Measurements from ENCODE around the gene HMGCLL1.

The HMGCLL1 gene

DNA sequence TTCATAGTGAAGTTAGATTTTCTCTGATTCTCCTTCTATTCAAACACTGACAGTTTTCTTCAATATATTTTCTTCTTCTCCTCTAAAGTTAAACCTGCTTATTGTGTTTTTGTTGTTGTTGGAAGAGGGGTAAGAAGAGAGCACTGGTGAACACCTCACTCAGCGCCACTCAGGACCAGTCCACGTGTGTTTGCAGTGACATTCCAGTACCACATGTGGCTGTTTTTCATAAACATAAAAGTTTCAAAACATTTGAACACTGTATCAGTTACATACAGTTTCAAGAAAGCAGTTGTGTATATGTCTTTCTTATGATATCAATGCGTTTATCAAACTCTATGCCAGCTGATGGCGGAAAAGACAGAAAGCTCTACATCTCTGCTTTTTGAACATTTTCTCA lies 86.7 kb downstream of the HMGCLL1 start:
- no peaks in the 10 kb centered on the region for H3K4me1 ChIP-seq (ENCODE audit: control insufficient read depth in 1 of 2, insufficient read depth in 2 of 2, low read length in 2 of 2)
- H3K4me3 ChIP-seq (ENCODE audit: low read depth in 1 of 2, low read length in 2 of 2), result no peak overlapping the region
- no peaks in the 10 kb centered on the region for H3K9me3 ChIP-seq (ENCODE audit: control insufficient read depth in 1 of 2, low read length in 2 of 2)
- H3K36me3 ChIP-seq (ENCODE audit: control insufficient read depth in 1 of 2, insufficient read depth in 2 of 2, low read length in 2 of 2), result no peaks in the 10 kb centered on the region
- no peaks in the 10 kb centered on the region for H3K27me3 ChIP-seq (ENCODE audit: low read depth, low read length)
- H3K27ac ChIP-seq (ENCODE audit: low read length), result no peak overlapping the region

DNA sequence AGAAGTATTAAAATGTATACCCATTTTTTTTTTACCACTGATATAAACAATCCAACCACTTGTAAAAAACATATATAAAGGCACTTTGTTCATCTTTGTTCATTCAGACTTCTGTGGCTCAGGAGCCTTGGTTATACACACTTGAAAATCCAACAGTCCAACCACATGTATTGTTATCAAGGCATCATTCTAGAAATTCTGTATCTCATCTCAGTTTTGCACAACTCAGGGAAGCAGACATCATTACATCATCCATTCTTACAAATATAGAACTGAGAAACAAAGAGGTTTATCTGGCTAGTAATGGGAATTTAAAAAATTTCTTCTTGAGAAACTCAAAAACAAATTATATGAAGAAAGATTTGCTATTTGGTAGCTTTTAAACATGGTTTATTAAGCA lies 88.1 kb downstream of the HMGCLL1 start:
- no peaks in the 10 kb centered on the region for H3K4me1 ChIP-seq (ENCODE audit: control insufficient read depth in 1 of 2, insufficient read depth in 2 of 2, low read length in 2 of 2)
- no peak overlapping the region for H3K4me3 ChIP-seq (ENCODE audit: low read depth in 1 of 2, low read length in 2 of 2)
- no peaks in the 10 kb centered on the region for H3K27me3 ChIP-seq (ENCODE audit: low read depth, low read length)
- H3K36me3 ChIP-seq (ENCODE audit: control insufficient read depth in 1 of 2, insufficient read depth in 2 of 2, low read length in 2 of 2), result no peaks in the 10 kb centered on the region
- no peak overlapping the region for H3K27ac ChIP-seq (ENCODE audit: low read length)
- no peaks in the 10 kb centered on the region for H3K9me3 ChIP-seq (ENCODE audit: control insufficient read depth in 1 of 2, low read length in 2 of 2)

DNA sequence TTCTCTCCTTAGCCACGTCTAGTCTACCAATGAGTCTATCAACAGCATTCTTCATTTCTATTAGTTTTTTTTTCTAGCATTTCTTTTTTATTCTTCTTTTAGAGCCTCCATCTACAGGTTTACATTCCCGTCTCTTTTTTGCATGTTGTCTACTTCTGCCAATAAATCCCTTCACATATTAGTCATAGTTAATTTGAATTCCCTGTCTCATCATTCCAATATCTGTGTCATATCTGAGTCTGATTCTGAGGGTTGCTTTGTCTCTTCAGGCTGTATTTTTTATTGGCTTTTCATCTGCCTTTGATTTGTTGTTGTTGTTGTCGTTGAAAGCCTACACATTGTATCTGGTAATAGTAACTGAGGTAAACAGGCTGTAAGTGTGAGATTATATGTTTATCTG lies 104.6 kb downstream of the HMGCLL1 start:
- Histone ChIP-seq H3K4me3 (ENCODE audit: low read depth in 1 of 2, low read length in 2 of 2) (no peak overlapping the region), H3K36me3 (ENCODE audit: control insufficient read depth in 1 of 2, insufficient read depth in 2 of 2, low read length in 2 of 2) (no peaks in the 10 kb centered on the region), H3K27ac (ENCODE audit: low read length) (no peak overlapping the region), H3K4me1 (ENCODE audit: control insufficient read depth in 1 of 2, insufficient read depth in 2 of 2, low read length in 2 of 2) (no peaks in the 10 kb centered on the region), H3K9me3 (ENCODE audit: control insufficient read depth in 1 of 2, low read length in 2 of 2) (peaks cover 0 to 4% of the 10 kb centered on the region in 2 donors), H3K27me3 (ENCODE audit: low read depth, low read length) (no peaks in the 10 kb centered on the region)

DNA sequence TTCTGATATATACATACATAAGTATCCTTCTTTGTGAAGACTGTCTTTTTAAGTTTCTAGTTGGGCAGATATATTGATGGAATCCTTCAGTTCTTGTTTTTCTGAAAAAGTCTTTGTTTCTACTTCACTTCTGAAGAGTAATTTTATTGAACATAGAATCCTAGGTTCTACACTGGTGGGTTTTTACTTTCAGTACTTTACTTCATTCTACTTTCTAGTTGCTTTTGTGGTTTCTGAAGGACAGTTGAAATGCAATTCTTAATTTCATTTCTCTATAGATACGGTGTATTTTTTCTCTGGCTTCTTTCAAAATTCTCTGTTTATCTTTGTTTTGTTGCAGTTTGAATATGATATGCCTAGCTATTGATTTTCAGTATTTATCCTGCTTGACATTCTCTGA lies 105.3 kb downstream of the HMGCLL1 start:
- Histone ChIP-seq H3K27ac (ENCODE audit: low read length) (no peak overlapping the region), H3K27me3 (ENCODE audit: low read depth, low read length) (no peaks in the 10 kb centered on the region), H3K36me3 (ENCODE audit: control insufficient read depth in 1 of 2, insufficient read depth in 2 of 2, low read length in 2 of 2) (no peaks in the 10 kb centered on the region), H3K9me3 (ENCODE audit: control insufficient read depth in 1 of 2, low read length in 2 of 2) (peaks cover 0 to 4% of the 10 kb centered on the region in 2 donors), H3K4me1 (ENCODE audit: control insufficient read depth in 1 of 2, insufficient read depth in 2 of 2, low read length in 2 of 2) (no peaks in the 10 kb centered on the region), H3K4me3 (ENCODE audit: low read depth in 1 of 2, low read length in 2 of 2) (no peak overlapping the region)

DNA sequence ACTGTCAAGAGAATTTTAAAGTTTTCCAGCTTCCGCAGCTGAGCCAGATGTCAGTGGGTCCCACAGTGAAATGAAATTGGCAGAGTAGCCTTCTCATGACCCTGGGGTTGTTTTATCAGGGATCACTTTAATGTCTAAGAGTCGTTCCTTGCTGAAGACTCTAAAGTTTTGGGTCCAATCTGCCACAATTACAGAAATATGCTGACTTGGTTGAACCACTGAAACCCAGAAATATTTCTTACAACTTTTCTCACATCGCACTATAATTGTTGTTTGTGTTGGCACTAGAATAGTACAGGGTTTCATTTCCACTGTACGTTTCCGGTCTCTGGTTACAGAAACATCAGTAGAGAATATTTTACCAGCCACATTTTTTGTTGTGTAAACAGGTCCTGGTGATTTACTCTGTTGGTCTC lies 109.0 kb downstream of the HMGCLL1 start:
- Histone ChIP-seq H3K9me3 (ENCODE audit: control insufficient read depth in 1 of 2, low read length in 2 of 2) (peaks cover 0 to 4% of the 10 kb centered on the region in 2 donors), H3K4me3 (ENCODE audit: low read depth in 1 of 2, low read length in 2 of 2) (no peak overlapping the region), H3K27ac (ENCODE audit: low read length) (no peak overlapping the region), H3K36me3 (ENCODE audit: control insufficient read depth in 1 of 2, insufficient read depth in 2 of 2, low read length in 2 of 2) (no peaks in the 10 kb centered on the region), H3K27me3 (ENCODE audit: low read depth, low read length) (no peaks in the 10 kb centered on the region), H3K4me1 (ENCODE audit: control insufficient read depth in 1 of 2, insufficient read depth in 2 of 2, low read length in 2 of 2) (no peaks in the 10 kb centered on the region)

DNA sequence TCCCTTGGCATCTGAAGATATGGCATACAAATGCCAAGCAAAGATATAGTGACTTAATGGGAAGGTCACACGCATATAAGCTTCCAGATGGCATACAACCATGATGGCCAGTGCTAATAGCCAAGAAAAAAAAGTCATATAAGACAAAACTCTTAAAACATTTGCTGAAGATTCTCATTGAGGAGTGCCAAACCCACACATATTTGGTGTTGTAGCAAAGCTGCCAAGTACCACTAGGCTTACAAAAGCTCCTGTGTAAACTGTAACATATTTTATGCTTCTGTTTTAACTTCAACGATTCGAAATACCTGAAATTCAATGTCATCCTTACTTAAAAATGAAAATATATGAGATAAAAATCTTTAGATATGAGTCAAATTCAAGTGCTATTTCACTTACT lies 123.0 kb downstream of the HMGCLL1 start:
- Histone ChIP-seq H3K27ac (ENCODE audit: low read length) (no peak overlapping the region), H3K4me3 (ENCODE audit: low read depth in 1 of 2, low read length in 2 of 2) (no peak overlapping the region), H3K9me3 (ENCODE audit: control insufficient read depth in 1 of 2, low read length in 2 of 2) (no peaks in the 10 kb centered on the region), H3K4me1 (ENCODE audit: control insufficient read depth in 1 of 2, insufficient read depth in 2 of 2, low read length in 2 of 2) (no peaks in the 10 kb centered on the region), H3K36me3 (ENCODE audit: control insufficient read depth in 1 of 2, insufficient read depth in 2 of 2, low read length in 2 of 2) (no peaks in the 10 kb centered on the region), H3K27me3 (ENCODE audit: low read depth, low read length) (no peaks in the 10 kb centered on the region)

DNA sequence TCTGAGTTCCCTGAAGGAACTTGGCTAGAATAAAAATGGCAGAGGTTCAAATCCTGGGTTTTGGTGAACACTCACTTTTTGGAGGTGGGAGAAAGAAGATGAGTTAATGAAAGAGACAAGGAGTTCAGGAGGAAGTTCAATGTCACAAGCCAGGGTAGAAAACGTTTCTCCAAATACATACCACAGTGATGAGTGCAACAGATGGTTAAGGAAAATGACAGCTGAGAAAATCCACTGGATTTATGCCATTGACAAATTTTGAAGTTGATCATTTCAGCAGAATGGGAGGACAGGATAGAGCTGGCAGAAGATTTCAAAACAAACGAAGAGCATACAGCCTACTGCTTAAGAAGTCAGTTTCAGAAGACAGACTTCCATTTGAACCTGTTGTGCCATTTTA lies 129.0 kb downstream of the HMGCLL1 start:
- Histone ChIP-seq H3K4me3 (ENCODE audit: low read depth in 1 of 2, low read length in 2 of 2) (no peak overlapping the region), H3K36me3 (ENCODE audit: control insufficient read depth in 1 of 2, insufficient read depth in 2 of 2, low read length in 2 of 2) (no peaks in the 10 kb centered on the region), H3K27me3 (ENCODE audit: low read depth, low read length) (no peaks in the 10 kb centered on the region), H3K4me1 (ENCODE audit: control insufficient read depth in 1 of 2, insufficient read depth in 2 of 2, low read length in 2 of 2) (no peaks in the 10 kb centered on the region), H3K9me3 (ENCODE audit: control insufficient read depth in 1 of 2, low read length in 2 of 2) (no peaks in the 10 kb centered on the region), H3K27ac (ENCODE audit: low read length) (no peak overlapping the region)

DNA sequence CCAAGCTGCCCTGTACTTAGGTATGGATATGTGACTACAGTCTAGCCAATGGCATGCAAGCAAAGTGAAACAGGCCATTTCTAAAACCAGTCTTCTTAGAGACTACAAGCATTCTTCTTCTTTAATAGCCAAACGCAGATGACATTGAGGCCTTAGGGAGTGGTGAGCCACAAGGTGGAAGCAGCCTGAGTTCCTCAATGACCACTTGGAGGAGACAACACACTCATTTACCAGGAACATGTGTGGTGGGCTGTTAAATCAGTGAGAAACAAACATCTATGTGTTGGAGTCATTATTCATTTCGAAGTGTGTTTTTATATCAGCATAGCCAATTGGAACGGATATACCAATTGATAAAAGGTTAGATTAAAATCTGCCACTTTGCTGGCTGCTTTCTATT lies 129.8 kb downstream of the HMGCLL1 start:
- no peaks in the 10 kb centered on the region for H3K9me3 ChIP-seq (ENCODE audit: control insufficient read depth in 1 of 2, low read length in 2 of 2)
- H3K27ac ChIP-seq (ENCODE audit: low read length), result no peak overlapping the region

DNA sequence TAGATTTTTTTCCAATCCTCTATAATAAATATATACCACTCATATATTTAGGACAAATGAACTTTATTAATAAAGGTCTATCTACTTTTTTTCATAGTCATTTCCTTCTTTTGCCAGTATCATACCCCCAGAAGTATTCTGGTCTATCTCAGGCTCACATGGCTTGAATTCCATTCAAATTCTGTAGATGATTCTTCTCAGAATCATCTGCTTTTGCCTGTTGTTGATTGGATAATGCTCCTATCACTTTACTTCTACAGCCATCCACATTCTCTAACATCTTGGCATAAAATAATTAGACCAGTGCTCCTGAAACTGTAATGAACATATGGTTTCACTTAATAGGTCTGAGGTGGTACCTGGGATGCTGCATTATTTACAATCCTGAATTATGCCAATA lies 130.5 kb downstream of the HMGCLL1 start:
- no peak overlapping the region for H3K27ac ChIP-seq (ENCODE audit: low read length)
- H3K36me3 ChIP-seq (ENCODE audit: control insufficient read depth in 1 of 2, insufficient read depth in 2 of 2, low read length in 2 of 2), result no peaks in the 10 kb centered on the region
- H3K4me1 ChIP-seq (ENCODE audit: control insufficient read depth in 1 of 2, insufficient read depth in 2 of 2, low read length in 2 of 2), result no peaks in the 10 kb centered on the region
- H3K4me3 ChIP-seq (ENCODE audit: low read depth in 1 of 2, low read length in 2 of 2), result no peak overlapping the region
- no peaks in the 10 kb centered on the region for H3K9me3 ChIP-seq (ENCODE audit: control insufficient read depth in 1 of 2, low read length in 2 of 2)
- no peaks in the 10 kb centered on the region for H3K27me3 ChIP-seq (ENCODE audit: low read depth, low read length)

More for the DNA sequence above, 129.8 kb downstream of the HMGCLL1 start:
- Histone ChIP-seq H3K27me3 (ENCODE audit: low read depth, low read length) (no peaks in the 10 kb centered on the region), H3K4me3 (ENCODE audit: low read depth in 1 of 2, low read length in 2 of 2) (no peak overlapping the region), H3K36me3 (ENCODE audit: control insufficient read depth in 1 of 2, insufficient read depth in 2 of 2, low read length in 2 of 2) (no peaks in the 10 kb centered on the region), H3K4me1 (ENCODE audit: control insufficient read depth in 1 of 2, insufficient read depth in 2 of 2, low read length in 2 of 2) (no peaks in the 10 kb centered on the region)

DNA sequence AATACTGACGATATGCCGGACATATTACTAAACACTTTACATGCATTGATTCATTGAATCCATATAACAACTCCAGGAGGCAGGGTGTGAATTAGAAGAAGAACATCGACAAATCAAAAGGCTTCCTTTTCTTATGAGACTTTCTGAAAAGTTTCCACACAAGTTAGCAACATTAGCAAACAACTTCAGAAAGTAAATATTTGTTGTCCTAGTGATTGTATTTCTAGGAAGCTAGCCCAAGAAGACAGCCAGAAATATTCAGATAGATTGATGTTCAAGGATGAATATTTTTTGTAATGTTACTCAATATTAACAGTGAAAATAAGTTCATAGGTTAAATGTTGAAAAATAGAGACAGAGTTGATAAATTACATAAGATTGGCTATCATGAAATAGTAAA lies 131.1 kb downstream of the HMGCLL1 start:
- no peaks in the 10 kb centered on the region for H3K36me3 ChIP-seq (ENCODE audit: control insufficient read depth in 1 of 2, insufficient read depth in 2 of 2, low read length in 2 of 2)
- no peaks in the 10 kb centered on the region for H3K9me3 ChIP-seq (ENCODE audit: control insufficient read depth in 1 of 2, low read length in 2 of 2)
- no peaks in the 10 kb centered on the region for H3K27me3 ChIP-seq (ENCODE audit: low read depth, low read length)
- H3K27ac ChIP-seq (ENCODE audit: low read length), result no peak overlapping the region
- H3K4me1 ChIP-seq (ENCODE audit: control insufficient read depth in 1 of 2, insufficient read depth in 2 of 2, low read length in 2 of 2), result no peaks in the 10 kb centered on the region
- no peak overlapping the region for H3K4me3 ChIP-seq (ENCODE audit: low read depth in 1 of 2, low read length in 2 of 2)

DNA sequence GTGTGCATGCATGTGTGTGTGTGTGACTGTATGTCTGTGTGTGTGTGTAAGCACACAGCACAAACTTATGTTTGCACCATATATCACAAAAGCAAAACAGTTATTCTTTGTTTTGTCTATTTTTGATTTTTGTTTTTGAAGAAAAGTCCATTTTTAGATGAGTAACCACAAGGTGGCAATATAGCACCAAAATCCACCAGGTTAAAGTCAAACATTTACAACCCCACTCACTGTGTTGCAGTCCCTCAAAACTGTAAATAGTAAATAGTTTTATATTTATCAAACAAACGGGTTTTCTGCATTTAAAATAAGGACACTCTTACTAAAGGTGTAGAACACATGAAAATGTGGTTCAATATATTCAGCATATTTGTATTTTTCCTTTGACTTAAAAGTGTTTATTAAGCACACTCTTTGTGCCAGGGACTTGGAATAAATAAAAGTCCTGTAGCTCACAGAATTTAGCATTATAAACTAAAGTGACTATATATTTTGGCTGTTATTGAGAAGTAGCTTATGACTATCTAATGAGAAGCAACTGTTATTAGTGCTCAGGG lies 133.3 kb downstream of the HMGCLL1 start:
- H3K27me3 ChIP-seq (ENCODE audit: low read depth, low read length), result no peaks in the 10 kb centered on the region
- H3K4me3 ChIP-seq (ENCODE audit: low read depth in 1 of 2, low read length in 2 of 2), result no peak overlapping the region
- H3K27ac ChIP-seq (ENCODE audit: low read length), result no peak overlapping the region
- H3K9me3 ChIP-seq (ENCODE audit: control insufficient read depth in 1 of 2, low read length in 2 of 2), result no peaks in the 10 kb centered on the region
- H3K4me1 ChIP-seq (ENCODE audit: control insufficient read depth in 1 of 2, insufficient read depth in 2 of 2, low read length in 2 of 2), result no peaks in the 10 kb centered on the region
- H3K36me3 ChIP-seq (ENCODE audit: control insufficient read depth in 1 of 2, insufficient read depth in 2 of 2, low read length in 2 of 2), result no peaks in the 10 kb centered on the region

Data from muscle layer of duodenum (tissue), 2 donors.